ENCODE data around the gene GBF1.

The GBF1 gene

GRCh38 chr10:102367441-102367840, 122.1 kb downstream of the GBF1 start:
- no peak for DNase-seq

DNA sequence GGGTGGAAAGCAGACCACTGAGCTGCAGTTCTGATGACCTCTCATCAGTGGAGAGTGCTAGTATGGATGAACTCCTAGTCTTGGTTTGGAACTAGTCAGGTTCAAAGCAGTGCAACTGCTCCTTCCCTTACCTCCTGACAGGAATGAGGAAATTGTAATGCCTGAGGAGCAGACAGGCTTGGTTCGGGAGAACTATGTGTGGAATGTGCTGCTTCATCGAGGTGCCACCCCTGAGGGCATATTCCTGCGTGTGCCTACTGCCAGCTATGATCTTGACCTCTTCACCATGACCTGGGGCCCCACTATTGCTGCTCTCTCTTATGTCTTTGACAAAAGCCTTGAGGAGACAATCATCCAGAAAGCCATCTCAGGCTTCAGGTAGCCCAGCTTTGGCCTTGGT, 122.7 kb downstream of the GBF1 start:
- DNase-seq = no peak

DNA sequence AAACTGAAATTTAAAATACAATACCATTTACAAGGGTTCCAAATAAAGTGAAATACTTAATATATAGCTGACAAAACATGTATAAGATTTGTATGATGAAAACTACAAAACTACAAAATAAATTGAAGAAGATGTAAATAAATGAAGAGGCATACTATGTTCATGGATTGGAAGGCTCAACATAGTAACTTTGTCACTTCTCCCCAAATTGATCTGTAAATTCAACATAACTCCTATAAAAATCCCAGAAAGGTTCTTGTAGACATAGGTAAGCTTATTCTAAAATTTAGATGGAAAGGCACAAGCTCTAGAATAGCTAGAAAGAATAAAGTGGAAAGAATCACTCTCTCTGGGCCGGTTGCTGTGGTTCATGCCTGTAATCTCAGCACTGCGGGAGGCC, 126.0 kb downstream of the GBF1 start:
- no peak for DNase-seq

DNA sequence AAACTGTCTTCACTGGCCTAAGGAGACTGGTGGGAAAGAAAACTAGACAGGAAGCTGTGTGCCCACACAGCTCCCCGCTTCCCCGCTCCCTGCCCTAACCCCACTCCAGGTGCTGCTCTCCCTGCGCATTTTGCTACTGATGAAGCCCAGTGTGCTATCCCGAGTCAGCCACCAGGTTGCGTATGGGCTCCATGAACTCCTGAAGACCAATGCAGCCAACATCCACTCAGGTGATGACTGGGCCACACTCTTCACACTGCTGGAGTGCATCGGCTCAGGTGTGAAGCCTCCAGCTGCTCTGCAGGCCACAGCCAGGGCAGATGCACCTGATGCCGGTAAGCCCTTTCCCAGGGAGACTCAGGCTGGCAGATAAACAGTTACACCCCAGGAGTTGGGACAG, 129.9 kb downstream of the GBF1 start:
- no peak for DNase-seq

- no peak for DNase-seq
Measured at GRCh38 chr10:102375867-102376266, 130.5 kb downstream of the GBF1 start.

DNA sequence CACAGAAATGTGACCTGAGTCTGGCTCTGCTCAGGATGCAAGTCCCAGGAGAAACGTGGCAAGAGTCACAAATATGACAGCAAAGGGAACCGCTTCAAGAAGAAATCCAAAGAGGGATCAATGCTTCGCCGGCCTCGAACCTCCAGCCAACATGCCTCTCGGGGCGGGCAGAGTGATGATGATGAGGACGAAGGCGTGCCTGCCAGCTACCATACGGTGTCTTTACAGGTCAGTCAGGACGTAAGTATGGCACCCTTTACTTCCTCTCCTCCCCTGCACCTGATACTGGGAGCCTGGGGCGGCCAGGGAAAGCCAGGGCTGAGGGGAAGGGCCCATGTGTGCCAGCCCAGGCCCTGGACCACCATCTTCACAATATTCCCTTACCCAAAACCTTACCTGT, 131.6 kb downstream of the GBF1 start:
- no peak for DNase-seq

DNA sequence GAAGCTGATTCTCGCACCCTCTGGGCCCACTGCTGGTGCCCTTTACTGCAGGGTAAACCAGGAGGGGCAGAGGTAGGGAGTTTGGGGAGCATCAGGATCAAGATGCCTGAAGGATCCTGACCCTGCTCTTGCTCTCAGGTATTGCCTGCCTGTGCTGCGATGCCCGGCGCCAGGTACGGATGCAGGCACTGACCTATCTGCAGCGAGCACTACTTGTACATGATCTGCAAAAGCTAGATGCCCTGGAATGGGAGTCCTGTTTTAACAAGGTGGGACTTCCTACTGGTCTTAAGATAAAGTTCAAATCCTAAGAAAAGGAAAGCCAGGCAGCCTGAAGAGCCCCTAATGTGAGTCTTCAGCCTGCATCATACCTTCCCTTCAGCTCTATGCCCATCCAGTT, 134.1 kb downstream of the GBF1 start:
- no peak for DNase-seq

DNA sequence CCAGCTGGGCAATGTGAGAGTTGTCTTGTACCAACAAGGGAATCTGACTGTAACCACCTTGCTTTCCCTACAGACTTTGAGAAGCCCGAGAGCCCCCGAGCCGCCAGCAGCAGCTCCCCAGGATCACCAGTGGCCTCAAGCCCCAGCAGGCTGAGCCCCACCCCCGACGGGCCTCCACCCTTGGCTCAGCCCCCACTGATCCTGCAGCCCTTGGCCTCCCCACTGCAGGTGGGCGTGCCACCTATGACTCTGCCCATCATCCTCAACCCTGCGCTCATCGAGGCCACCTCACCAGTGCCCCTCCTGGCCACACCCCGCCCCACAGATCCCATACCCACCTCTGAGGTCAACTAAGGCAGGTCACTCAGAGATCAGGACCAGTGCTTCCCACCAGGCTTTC, 136.7 kb downstream of the GBF1 start:
- DNase-seq = no peak

- no peak for DNase-seq
Measured at GRCh38 chr10:102382871-102383270, 137.5 kb downstream of the GBF1 start.

DNA sequence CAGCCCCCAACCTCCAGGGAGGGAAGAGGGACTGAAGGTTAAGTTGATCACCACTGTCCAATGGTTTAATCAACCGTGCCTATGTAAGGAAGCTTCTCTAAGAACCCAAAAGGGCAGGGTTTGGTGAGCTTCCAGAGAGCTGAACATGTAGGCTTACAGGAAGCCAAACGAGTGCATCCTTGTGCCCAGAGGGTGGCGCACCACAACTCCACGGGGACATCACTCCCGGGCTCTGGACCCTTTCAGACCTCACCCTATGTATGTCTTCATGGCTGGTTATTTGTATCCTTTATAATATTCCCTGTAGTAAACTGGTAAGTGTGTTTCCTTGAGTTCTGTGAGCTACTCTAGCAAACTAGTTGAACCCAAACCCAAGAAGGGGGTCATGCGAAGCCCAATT, 138.7 kb downstream of the GBF1 start:
- no peak for DNase-seq

DNA sequence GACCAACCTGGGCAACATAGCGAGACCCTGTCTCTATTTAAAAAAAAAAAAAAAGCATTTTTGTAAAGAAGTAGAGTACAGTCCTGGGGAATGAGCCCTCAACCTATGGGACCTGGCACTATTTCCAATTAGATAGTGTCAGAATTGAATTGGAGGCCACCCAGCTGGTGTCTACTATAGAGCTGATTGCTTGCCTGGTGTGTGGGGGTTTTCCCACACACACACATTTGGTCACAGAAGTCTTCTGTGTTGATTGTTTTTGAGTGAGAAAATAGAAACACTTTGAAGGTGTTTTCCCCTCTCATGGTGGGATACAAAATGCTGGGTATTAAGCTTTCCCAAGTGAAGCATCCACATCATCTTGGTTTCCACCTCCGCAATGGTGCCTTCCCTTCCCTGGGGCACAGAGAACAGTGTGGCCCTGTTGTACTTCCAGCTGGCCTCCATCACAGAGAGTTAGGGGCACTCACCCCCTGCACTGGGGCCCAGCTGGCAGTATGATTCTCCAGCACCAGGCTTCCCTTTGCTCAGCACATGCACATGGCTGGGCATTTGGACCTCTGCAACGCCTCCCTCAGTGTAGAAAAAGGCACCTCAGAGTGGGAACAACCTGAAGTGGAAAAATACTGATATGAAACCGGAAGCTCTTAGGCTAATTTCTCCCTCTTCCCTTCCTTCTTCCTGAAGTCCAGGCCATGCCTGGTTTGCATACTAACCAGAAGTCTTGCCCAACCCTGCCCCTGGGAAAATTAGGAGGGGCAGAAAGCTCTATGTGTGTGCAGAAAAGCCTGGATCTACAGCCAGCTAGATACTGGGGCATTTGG, 139.5 kb downstream of the GBF1 start:
- no peak for DNase-seq

DNA sequence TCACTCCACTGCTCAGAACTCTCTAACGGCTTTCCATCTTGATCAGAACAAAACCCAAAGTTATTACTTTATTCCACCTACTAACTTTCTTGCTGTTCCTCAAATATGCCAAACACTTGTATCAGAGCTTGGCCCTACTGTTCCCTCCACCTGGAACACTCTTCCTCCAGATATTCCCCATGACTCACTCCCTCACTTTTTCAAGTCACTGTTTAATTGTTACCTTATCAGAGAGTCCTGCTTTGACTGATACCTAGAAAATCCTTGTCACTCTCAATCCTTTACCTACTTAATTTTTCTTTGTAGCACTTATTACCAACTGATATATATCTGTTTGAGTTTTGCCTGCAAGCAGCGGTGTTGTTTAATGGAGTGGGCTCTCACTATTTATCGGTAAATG, 144.6 kb downstream of the GBF1 start:
- DNase-seq = no peak

GRCh38 chr10:102392306-102392705, 147.0 kb downstream of the GBF1 start:
- DNase-seq = no peak

DNA sequence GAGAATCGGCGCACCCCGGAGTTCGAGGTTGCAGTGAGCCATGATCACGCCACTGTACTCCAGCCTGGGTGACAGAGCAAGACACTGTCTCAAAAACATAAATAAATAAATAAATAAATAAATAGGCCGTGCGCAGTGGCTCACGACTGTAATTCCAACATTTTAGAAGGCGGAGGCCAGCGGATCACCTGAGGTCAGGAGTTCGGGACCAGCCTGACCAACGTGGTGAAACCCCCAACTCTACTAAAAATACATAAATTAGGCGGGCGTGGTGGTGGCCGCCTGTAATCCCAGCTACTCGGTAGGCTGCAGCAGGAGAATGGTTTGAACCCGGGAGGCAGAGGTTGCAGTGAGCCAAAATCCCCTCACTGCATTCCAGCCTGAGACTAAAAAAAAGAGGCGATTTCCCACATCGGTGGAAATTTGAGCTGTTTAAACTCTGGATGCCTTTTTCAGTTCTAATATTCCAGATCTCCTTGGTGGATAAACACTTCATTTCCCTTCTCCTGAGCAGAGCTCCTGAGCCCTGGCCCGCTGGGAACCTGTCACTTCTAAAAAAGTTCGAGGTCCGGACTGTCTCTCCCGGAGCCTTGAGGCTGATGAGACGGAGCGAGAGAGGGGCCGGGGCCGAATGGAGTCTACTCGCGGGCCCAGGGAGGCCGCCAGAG, 148.2 kb downstream of the GBF1 start:
- DNase-seq = no peak

GRCh38 chr10:102394079-102394800, 148.9 kb downstream of the GBF1 start:
- DNase-seq = peak; percentile 38

DNA sequence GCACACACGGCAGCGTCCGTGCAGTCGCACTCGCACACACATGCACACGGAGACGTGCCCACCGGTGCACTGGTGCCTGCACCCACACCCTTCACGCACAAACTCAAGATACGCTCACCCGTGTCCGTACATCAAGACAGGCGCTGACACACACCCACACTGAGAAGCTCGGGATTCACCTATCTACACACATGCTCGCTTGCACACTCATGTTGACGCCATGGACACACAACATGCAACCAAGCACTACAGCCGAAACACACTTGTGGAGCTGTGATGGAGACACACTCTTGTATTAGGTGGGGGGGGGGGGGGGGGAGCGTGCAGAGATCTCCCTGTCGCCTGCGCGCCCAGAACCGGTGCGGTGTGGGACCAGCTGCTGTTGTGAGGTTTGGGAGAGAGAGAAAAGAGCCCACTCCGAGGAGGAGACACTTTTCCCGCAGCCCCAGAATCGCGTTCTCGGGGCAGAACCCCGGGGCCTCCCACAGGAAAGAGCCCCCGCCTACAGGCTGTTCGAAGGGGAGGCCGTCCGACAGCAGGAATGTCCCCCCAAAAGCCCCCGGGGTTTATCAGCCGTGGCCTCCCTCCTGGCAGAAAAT, 149.6 kb downstream of the GBF1 start:
- no peak for DNase-seq

DNA sequence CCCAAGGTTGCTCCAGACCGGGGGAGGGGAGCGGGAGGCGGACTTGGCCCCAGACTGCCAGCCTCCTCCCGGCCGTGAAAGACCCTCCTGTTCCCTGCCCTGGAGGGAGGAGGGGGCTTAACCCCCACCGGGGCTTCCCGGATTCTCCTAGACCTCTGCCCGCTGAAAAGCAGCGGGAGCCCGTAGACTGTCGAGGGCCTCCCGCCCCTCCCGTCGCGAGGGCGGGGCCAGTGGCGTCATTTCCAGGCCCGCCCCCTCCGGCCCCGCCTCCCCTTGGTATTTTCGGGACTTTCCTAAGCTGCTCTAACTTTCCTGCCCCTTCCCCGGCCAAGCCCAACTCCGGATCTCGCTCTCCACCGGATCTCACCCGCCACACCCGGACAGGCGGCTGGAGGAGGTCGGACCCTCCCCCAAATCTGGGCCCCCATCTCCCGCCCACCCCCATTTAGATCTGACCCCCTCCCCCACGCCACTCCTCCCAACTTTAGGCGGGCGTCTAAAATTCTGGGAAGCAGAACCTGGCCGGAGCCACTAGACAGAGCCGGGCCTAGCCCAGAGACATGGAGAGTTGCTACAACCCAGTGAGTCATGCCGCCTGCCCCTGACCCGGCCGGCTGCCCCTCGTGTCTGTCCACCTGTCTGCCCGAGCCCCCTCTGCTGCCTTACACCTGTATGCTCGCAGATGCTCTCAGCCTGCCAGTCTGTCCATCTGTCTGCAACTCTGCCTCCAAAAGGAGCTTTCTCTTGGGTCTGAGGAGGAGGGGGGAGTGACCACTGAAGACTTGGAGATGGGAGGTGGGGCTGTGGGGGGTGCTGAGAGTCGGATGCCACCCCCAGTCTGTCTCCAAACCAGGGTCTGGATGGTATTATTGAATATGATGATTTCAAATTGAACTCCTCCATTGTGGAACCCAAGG, 150.3 kb downstream of the GBF1 start, which contains the start of gene NFKB2:
NFKB2 (plus strand) TSS at position 306 of the 917 bp plus-strand sequence; CDS start at position 561, 255 bp downstream.
- DNase-seq = no peak

- DNase-seq = no peak
Measured at GRCh38 chr10:102396317-102396650, 151.0 kb downstream of the GBF1 start.

DNA sequence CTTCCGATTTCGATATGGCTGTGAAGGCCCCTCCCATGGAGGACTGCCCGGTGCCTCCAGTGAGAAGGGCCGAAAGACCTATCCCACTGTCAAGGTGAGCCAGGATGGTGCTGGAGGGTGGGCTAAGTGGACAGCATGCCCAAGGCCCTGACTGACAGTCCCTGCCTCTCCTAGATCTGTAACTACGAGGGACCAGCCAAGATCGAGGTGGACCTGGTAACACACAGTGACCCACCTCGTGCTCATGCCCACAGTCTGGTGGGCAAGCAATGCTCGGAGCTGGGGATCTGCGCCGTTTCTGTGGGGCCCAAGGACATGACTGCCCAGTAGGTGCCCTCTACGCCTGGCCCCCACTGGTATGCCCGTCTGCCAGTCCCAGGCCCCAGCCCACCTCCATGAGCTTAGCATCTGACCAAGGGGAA, 151.4 kb downstream of the GBF1 start:
- no peak for DNase-seq

DNA sequence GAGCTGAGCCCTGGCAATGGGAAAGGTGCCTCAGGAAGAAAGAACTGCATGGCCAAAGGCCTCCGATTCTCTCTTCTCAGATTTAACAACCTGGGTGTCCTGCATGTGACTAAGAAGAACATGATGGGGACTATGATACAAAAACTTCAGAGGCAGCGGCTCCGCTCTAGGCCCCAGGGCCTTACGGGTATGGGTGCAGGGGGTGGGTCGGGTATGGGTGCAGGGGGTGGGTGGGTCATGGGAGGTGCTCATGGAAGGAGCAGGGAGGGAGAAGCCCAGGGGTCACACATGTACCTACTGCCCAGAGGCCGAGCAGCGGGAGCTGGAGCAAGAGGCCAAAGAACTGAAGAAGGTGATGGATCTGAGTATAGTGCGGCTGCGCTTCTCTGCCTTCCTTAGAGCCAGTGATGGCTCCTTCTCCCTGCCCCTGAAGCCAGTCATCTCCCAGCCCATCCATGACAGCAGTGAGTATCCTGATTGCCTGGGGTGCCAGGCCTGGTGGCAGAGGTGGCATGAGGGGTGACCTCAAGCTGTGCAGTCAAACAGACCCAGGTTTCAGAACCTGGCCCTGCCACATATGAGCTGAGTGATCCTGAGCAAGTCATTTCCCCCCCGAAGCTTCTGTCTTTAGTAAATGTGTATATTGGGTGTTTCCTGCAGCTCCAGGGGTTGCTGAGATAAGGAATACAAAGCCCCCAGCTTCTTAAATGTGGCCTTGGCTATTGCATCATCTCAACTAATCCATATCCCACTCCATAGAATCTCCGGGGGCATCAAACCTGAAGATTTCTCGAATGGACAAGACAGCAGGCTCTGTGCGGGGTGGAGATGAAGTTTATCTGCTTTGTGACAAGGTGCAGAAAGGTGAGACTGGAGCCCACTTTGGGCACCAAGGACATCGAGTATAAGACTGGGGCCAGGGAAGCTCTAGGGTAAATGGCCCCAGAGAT, 152.2 kb downstream of the GBF1 start:
- no peak for DNase-seq

All from NCI-H446 treated with DMSO at 0.1 percent for 48 hours (cell line).